Measurements from ENCODE around the gene SIPA1L3.

The SIPA1L3 gene

DNA sequence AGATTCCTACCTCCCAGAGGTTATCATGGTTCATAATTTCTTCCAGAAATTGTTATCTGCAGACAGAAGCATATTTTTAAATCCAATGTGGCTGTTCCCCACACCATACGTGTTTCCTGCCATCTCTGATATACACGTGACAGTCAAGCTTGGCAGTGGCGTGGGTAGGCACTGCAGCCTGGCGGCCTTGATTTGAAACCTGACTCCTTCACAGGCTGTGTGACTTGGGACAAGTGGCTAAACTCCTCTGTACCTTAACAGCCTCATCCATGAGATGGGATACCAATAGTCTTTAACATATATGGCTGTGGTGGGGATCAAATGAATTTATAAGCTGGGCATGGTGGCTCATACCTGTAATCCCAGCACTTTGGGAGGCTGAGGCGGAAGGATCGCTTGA is 283.8 kb downstream of the SIPA1L3 start:
- no peaks in the 10 kb centered on the region for H3K27me3 ChIP-seq (ENCODE audit: insufficient read depth, low read depth, severe bottlenecking)
- TF ChIP-seq, protein P1, sequence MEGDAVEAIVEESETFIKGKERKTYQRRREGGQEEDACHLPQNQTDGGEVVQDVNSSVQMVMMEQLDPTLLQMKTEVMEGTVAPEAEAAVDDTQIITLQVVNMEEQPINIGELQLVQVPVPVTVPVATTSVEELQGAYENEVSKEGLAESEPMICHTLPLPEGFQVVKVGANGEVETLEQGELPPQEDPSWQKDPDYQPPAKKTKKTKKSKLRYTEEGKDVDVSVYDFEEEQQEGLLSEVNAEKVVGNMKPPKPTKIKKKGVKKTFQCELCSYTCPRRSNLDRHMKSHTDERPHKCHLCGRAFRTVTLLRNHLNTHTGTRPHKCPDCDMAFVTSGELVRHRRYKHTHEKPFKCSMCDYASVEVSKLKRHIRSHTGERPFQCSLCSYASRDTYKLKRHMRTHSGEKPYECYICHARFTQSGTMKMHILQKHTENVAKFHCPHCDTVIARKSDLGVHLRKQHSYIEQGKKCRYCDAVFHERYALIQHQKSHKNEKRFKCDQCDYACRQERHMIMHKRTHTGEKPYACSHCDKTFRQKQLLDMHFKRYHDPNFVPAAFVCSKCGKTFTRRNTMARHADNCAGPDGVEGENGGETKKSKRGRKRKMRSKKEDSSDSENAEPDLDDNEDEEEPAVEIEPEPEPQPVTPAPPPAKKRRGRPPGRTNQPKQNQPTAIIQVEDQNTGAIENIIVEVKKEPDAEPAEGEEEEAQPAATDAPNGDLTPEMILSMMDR (IDR thresholded peaks at IDR 0.05; ENCODE audit: low read depth, low read length) = no peak
- no peak overlapping the region for H3K4me3 ChIP-seq (ENCODE audit: low read depth, low read length)
- H3K9me3 ChIP-seq (ENCODE audit: severe bottlenecking) = no peaks in the 10 kb centered on the region
- DNase-seq = no peak
- H3K27ac ChIP-seq = no peak overlapping the region
- peaks cover 9% of the 10 kb centered on the region for H3K36me3 ChIP-seq

DNA sequence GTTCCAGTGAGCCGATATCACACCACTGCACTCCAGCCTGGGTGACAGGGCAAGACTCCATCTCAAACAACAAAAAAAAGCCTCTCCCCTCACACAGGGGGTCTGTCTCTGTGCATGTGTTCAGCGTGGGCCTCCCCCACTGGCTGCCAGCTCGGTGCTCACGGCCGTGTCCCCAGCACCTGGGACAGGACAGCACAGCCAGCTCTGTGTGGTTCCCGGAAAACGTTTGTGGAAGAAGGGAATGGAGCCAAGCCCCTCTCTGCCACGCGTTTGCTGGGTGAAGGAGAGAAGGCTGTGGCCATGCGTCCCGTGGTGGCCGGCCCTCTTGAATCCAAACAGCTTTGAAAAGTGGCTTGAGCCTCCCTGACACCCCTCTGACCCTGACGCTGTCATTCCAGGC is 284.7 kb downstream of the SIPA1L3 start:
- TF ChIP-seq, protein P1 (IDR thresholded peaks at IDR 0.05; ENCODE audit: low read depth, low read length) = no peak
- Histone ChIP-seq H3K9me3 (ENCODE audit: severe bottlenecking) (no peaks in the 10 kb centered on the region), H3K4me3 (ENCODE audit: low read depth, low read length) (no peak overlapping the region), H3K36me3 (peaks cover 7% of the 10 kb centered on the region), H3K27ac (no peak overlapping the region), H3K27me3 (ENCODE audit: insufficient read depth, low read depth, severe bottlenecking) (no peaks in the 10 kb centered on the region)
- no peak for DNase-seq

DNA sequence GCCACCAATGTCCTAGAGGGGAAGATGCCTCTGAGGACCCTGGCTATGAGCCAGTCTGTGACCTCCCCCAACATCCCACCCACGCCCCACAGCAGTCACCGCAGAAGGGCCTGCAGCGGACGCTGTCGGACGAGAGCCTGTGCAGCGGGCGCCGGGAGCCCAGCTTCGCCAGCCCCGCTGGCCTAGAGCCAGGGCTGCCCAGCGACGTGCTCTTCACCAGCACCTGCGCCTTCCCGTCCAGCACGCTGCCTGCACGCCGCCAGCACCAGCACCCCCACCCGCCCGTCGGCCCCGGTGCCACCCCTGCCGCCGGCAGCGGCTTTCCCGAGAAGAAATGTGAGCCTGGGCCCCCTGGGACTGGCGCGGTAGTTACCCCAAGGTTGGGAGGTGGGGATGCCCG is 286.4 kb downstream of the SIPA1L3 start:
- DNase-seq = no peak
- H3K27ac ChIP-seq = no peak overlapping the region
- peaks cover 6% of the 10 kb centered on the region for H3K36me3 ChIP-seq
- H3K9me3 ChIP-seq (ENCODE audit: severe bottlenecking) = no peaks in the 10 kb centered on the region
- no peaks in the 10 kb centered on the region for H3K27me3 ChIP-seq (ENCODE audit: insufficient read depth, low read depth, severe bottlenecking)
- H3K4me3 ChIP-seq (ENCODE audit: low read depth, low read length) = no peak overlapping the region
- TF ChIP-seq, protein P1 (IDR thresholded peaks at IDR 0.05; ENCODE audit: low read depth, low read length) = no peak

DNA sequence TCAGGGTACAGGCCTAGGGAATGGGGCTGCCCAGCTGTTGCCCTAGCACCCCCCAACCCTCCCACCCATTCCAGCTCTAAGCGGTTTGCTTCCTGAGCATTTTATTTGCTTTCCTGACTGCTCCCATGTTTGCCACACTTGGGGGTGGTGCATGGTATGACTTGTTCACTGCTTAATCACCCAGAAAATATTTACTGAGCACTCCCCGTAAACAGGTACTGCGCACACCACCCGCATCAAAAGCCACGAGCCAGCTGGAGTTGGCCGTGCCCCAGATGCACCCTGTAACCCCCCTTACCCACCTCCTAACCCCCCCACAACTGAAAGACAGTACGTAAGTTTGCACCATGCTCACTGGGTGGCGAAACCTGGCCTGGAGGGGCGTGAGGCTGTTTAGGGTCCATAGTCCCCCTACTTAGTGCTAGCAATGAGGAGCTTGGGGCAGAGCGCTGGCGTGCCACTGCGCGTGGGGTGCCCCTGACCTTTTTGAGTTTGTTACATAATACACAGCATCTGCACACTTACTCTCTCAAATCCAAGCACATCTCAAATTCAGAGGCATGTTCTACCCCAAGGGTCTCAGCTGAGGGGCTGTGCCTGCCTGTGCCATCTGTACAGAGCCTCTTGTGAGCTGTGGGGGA is 287.2 kb downstream of the SIPA1L3 start:
- TF ChIP-seq, protein P1 (IDR thresholded peaks at IDR 0.05; ENCODE audit: low read depth, low read length) = no peak
- H3K36me3 ChIP-seq = peaks cover 6% of the 10 kb centered on the region
- DNase-seq = no peak
- no peak overlapping the region for H3K4me3 ChIP-seq (ENCODE audit: low read depth, low read length)
- H3K27ac ChIP-seq = no peak overlapping the region
- no peaks in the 10 kb centered on the region for H3K27me3 ChIP-seq (ENCODE audit: insufficient read depth, low read depth, severe bottlenecking)
- no peaks in the 10 kb centered on the region for H3K9me3 ChIP-seq (ENCODE audit: severe bottlenecking)

DNA sequence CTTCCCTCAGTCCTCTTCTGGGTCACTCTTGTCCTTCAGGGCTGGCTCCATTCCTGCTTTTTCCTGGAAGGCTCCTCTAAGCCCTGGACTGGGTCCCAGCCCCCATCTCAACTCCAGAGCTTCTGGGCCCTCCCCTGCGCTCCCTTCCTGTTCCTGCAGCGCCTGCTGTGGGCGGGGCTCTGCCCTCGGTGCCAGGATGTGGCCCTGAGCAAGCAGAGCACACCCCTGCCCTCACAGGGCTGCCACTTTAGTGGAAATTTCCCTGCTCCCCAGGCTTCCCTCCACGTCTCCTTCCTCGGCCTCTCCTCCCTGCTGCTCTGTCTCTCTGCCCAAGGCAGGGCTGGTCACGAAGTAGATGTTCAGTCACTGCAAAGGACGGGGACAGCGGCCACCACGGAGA is 288.2 kb downstream of the SIPA1L3 start:
- Histone ChIP-seq H3K4me3 (ENCODE audit: low read depth, low read length) (no peak overlapping the region), H3K36me3 (peaks cover 6% of the 10 kb centered on the region), H3K27ac (no peak overlapping the region), H3K27me3 (ENCODE audit: insufficient read depth, low read depth, severe bottlenecking) (no peaks in the 10 kb centered on the region), H3K9me3 (ENCODE audit: severe bottlenecking) (no peaks in the 10 kb centered on the region)
- TF ChIP-seq, protein P1 (IDR thresholded peaks at IDR 0.05; ENCODE audit: low read depth, low read length) = no peak
- DNase-seq = no peak

DNA sequence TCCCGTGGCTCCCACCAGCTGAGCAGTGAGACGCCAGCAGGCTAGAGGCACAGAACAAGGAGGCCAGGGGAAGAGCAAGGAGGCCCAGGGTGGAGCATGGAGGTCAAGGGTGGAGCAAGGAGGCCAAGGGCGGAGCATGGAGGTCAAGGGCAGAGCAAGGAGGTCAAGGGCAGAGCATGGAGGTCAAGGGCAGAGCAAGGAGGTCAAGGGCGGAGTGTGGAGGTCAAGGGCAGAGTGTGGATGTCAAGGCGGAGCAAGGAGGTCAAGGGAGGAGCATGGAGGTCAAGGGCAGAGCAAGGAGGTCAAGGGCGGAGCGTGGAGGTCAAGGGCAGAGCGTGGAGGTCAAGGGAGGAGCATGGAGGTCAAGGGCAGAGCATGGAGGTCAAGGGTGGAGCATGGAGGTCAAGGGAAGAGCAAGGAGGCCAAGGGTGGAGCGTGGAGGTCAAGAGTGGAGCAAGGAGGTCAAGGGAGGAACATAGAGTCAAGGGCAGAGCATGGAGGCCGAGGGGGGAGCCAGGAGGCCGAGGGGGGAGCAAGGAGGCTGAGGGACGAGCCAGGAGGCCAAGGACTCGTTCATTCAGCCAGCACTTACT is 289.3 kb downstream of the SIPA1L3 start:
- H3K4me3 ChIP-seq (ENCODE audit: low read depth, low read length) = no peak overlapping the region
- H3K27me3 ChIP-seq (ENCODE audit: insufficient read depth, low read depth, severe bottlenecking) = no peaks in the 10 kb centered on the region
- no peak for DNase-seq
- no peaks in the 10 kb centered on the region for H3K9me3 ChIP-seq (ENCODE audit: severe bottlenecking)
- no peak overlapping the region for H3K27ac ChIP-seq
- peaks cover 7% of the 10 kb centered on the region for H3K36me3 ChIP-seq
- TF ChIP-seq, protein P1 (IDR thresholded peaks at IDR 0.05; ENCODE audit: low read depth, low read length) = no peak
